ENCODE results near the gene PATJ.

DNA sequence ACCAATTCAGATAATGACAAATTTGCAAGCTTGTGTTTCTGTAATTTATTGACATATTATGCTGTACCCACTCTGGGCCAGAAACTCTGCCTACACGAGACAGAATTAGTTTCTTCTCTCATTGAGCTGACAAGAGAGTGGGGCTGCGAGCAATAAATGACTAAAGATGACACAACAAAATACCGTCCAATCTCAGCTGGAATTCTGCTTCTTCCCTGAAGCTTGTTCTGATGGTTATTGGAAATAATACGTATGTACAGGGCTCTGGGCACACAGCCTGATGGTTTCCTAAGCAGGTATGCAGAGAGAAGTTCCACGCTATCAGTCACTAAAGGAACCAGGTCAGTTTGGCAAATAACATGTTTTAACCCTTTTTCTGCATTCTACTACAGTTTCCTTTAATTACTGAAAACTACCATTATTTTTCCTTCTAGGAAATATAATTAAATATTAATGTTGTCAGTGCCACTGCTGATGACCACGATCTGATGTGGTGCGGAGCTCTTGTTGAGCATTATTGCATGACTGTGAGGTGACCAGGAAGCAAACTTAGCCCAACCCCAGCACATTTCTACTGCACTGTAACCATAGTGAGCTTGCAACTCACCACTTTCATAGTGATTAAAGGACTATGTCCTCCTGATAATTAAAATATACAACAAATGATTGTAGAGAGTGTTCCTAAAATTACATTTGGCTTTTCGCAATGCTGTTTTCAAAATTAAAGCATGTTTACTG, 231.0 kb downstream of the PATJ start:
- TF ChIP-seq, protein P1, sequence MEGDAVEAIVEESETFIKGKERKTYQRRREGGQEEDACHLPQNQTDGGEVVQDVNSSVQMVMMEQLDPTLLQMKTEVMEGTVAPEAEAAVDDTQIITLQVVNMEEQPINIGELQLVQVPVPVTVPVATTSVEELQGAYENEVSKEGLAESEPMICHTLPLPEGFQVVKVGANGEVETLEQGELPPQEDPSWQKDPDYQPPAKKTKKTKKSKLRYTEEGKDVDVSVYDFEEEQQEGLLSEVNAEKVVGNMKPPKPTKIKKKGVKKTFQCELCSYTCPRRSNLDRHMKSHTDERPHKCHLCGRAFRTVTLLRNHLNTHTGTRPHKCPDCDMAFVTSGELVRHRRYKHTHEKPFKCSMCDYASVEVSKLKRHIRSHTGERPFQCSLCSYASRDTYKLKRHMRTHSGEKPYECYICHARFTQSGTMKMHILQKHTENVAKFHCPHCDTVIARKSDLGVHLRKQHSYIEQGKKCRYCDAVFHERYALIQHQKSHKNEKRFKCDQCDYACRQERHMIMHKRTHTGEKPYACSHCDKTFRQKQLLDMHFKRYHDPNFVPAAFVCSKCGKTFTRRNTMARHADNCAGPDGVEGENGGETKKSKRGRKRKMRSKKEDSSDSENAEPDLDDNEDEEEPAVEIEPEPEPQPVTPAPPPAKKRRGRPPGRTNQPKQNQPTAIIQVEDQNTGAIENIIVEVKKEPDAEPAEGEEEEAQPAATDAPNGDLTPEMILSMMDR (IDR thresholded peaks at IDR 0.05) = no peak
- no peak for TF ChIP-seq EP300 (IDR thresholded peaks at IDR 0.05; ENCODE audit: low read depth)
